BLaER1 treated with 17β-estradiol and CSF1 and Interleukin-3, amounts not matched to agents 10 nM and 100 nM (cell line): ENCODE data around the gene PHF19.

Experiments used
- H3K27ac ChIP-seq, 11 experiments: shearing (Covaris generic); formaldehyde crosslinking; 2 replicates each; pipeline ENCODE4 v1.8.1; 2022
- H3K27me3 ChIP-seq, 11 experiments: shearing (Covaris generic); formaldehyde crosslinking; 2 replicates each; pipeline ENCODE4 v1.8.1; 2022
- H3K36me3 ChIP-seq, 11 experiments: shearing (Covaris generic); formaldehyde crosslinking; 2 replicates each; pipeline ENCODE4 v1.8.1; 2022
- H3K4me1 ChIP-seq, 10 experiments: shearing (Covaris generic); formaldehyde crosslinking; 2 replicates each; pipeline ENCODE4 v1.8.1; 2022
- H3K4me2 ChIP-seq, 11 experiments: shearing (Covaris generic); formaldehyde crosslinking; 2 replicates each; pipeline ENCODE4 v1.8.1; 2022
- H3K4me3 ChIP-seq, 10 experiments: shearing (Covaris generic); formaldehyde crosslinking; 2 replicates each; pipeline ENCODE4 v1.8.1; 2022
- H3K9ac ChIP-seq, 11 experiments: shearing (Covaris generic); formaldehyde crosslinking; 2 replicates each; pipeline ENCODE4 v1.8.1; 2022
- H3K9me3 ChIP-seq, 11 experiments: shearing (Covaris generic); formaldehyde crosslinking; replicated peaks in 1 of 11; 2 replicates each; pipeline ENCODE4 v1.8.1; 2022
- H4K20me1 ChIP-seq, 11 experiments: shearing (Covaris generic); formaldehyde crosslinking; 2 replicates each; pipeline ENCODE4 v1.8.1; 2022
- Cebpa-rat ChIP-seq, 11 experiments: shearing (Covaris generic); IDR thresholded peaks; 2 replicates each; pipeline ENCODE4 v1.8.1; 2022

Gene PHF19

DNA sequence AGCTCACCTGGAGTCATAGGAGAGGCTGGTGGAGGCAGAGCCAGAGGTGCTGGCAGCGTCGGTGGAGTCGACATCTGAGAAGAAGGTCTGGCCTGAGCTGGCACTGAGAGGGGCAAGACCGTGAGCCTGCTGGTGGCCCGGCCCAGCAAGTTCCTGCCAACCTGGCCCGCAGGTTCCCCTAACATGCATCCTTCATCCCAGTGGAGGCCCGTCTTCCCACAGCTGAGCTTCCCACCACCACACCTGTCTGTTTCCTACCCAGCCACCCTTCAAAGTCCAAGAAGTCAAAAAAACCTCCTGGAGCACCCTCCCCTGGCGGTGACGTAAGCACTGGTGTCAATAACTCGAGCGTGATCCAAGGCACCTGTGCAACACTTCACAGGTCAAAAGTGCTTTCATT lies 16.9 kb downstream of the PHF19 start:
- no peak for TF ChIP-seq Cebpa-rat (IDR thresholded peaks at IDR 0.05)

DNA sequence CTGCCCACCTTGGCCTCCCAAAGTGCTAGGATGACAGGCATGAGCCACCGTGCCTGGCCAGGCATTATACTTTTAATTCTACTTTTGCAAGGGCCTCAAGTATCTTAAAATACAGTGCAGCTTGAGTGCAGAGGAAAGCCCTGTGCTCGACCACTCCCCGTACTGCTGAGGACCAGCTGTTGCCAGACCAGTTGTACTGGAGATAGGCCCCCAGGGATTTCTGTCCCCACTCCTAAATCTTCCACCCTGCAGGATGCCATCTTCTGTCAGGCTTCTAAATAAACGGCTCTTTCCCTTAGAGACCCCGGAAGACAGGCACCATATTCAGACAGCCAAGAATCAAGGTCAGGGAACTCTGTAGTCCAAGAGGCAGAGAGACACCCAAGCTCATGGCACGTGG lies 17.6 kb downstream of the PHF19 start:
- peaks cover 0 to 15% (median 0%) of the 10 kb centered on the region in 11 experiments; a peak in 4 of 22 replicates for H4K20me1 ChIP-seq
- no peak for TF ChIP-seq Cebpa-rat (IDR thresholded peaks at IDR 0.05)
- no peak overlapping the region for H3K27ac ChIP-seq
- H3K9me3 ChIP-seq = no peaks in the 10 kb centered on the region
- H3K4me3 ChIP-seq = no peak overlapping the region
- H3K27me3 ChIP-seq = no peaks in the 10 kb centered on the region
- peaks cover 82 to 100% (median 98%) of the 10 kb centered on the region in 11 experiments for H3K36me3 ChIP-seq
- H3K4me2 ChIP-seq = no peak overlapping the region
- no peak overlapping the region for H3K9ac ChIP-seq
- H3K4me1 ChIP-seq = no peaks in the 10 kb centered on the region; a peak in 1 of 20 replicates

More for the DNA sequence above, 16.9 kb downstream of the PHF19 start:
- Histone ChIP-seq H3K4me3 (no peak overlapping the region), H3K27me3 (no peaks in the 10 kb centered on the region), H3K9ac (no peak overlapping the region), H3K9me3 (no peaks in the 10 kb centered on the region), H4K20me1 (peaks cover 0 to 15% (median 0%) of the 10 kb centered on the region in 11 experiments; a peak in 4 of 22 replicates), H3K4me2 (no peak overlapping the region), H3K4me1 (no peaks in the 10 kb centered on the region; a peak in 1 of 20 replicates), H3K27ac (no peak overlapping the region), H3K36me3 (peaks cover 81 to 98% (median 97%) of the 10 kb centered on the region in 11 experiments)

DNA sequence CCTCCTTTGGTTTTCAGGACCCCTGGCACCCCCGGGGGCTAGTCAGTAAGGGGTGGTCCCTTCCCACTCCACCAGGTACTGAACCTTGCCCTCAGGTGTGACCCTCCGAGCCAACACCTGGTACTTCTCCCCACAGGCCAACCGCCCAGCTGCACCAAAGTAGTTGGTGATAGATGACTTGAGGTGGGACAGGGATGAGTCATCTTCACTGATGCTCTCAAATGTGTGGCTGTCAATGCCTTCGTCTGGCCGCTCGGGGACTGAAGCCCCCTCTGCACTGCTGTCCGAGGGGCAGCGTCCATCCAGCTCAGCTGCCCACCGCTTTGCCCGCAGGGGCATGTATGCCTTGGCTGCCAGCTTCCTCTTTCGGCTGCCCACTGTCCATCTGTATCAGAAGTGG lies 19.1 kb downstream of the PHF19 start:
- Histone ChIP-seq H3K4me2 (no peak overlapping the region), H3K9ac (no peak overlapping the region), H3K36me3 (peaks cover 70 to 100% (median 86%) of the 10 kb centered on the region in 11 experiments), H4K20me1 (peaks cover 0 to 15% (median 0%) of the 10 kb centered on the region in 11 experiments; a peak in 4 of 22 replicates), H3K4me1 (no peaks in the 10 kb centered on the region; a peak in 1 of 20 replicates), H3K4me3 (no peak overlapping the region), H3K9me3 (no peaks in the 10 kb centered on the region), H3K27me3 (no peaks in the 10 kb centered on the region), H3K27ac (no peak overlapping the region)
- TF ChIP-seq Cebpa-rat (IDR thresholded peaks at IDR 0.05) = no peak

DNA sequence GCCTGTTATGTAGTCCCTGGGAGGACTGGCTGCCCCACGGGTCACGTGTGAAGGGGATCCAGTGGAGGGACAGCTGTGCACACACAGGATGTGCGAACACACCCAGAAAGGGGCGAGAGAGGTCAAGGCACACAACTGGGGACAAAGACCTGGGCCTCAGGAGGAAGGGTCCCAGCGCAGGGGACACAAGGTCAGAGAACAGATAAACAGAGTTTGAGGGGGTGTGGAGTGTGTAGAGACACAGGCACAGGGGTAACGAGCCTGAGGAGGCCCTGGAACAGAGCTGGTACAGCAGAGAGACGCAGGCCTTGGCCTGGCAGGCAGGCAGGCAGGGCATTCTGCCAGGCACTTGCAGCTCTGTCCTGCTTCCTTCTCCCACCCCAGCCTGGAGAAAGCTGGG lies 19.5 kb downstream of the PHF19 start:
- Histone ChIP-seq H3K4me2 (no peak overlapping the region), H3K27me3 (no peaks in the 10 kb centered on the region), H3K36me3 (peaks cover 66 to 100% (median 81%) of the 10 kb centered on the region in 11 experiments), H3K9ac (no peak overlapping the region), H3K4me3 (no peak overlapping the region), H3K9me3 (no peaks in the 10 kb centered on the region), H3K4me1 (no peaks in the 10 kb centered on the region; a peak in 1 of 20 replicates), H4K20me1 (peaks cover 0 to 11% (median 0%) of the 10 kb centered on the region in 11 experiments; a peak in 4 of 22 replicates), H3K27ac (no peak overlapping the region)
- no peak for TF ChIP-seq Cebpa-rat (IDR thresholded peaks at IDR 0.05)

DNA sequence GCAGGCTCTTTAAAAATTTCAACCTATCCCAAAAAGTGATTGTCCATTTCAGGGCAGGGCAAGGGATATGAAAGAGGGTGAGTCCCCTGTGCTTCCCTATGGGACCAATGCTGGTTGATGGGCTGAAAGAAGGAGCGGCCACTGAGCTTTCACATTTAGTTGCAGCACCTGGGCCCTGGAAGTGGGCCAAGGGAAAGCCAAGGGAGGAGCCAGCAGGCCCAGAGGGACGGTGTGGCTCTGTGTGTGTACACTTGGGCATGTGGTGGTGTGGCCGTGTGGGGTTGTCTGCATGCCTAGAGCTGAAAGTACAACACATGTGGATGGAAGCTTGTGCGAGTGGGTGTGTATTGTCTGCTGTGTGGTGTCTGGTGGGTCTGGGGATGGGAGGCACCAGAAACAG lies 20.3 kb downstream of the PHF19 start:
- Histone ChIP-seq H3K27ac (no peak overlapping the region), H3K36me3 (peaks cover 58 to 92% (median 74%) of the 10 kb centered on the region in 11 experiments), H4K20me1 (peaks cover 0 to 6% (median 0%) of the 10 kb centered on the region in 11 experiments; a peak in 3 of 22 replicates), H3K9me3 (no peaks in the 10 kb centered on the region), H3K4me3 (no peak overlapping the region), H3K4me1 (no peaks in the 10 kb centered on the region; a peak in 1 of 20 replicates), H3K9ac (no peak overlapping the region), H3K27me3 (no peaks in the 10 kb centered on the region), H3K4me2 (no peak overlapping the region)
- no peak for TF ChIP-seq Cebpa-rat (IDR thresholded peaks at IDR 0.05)

DNA sequence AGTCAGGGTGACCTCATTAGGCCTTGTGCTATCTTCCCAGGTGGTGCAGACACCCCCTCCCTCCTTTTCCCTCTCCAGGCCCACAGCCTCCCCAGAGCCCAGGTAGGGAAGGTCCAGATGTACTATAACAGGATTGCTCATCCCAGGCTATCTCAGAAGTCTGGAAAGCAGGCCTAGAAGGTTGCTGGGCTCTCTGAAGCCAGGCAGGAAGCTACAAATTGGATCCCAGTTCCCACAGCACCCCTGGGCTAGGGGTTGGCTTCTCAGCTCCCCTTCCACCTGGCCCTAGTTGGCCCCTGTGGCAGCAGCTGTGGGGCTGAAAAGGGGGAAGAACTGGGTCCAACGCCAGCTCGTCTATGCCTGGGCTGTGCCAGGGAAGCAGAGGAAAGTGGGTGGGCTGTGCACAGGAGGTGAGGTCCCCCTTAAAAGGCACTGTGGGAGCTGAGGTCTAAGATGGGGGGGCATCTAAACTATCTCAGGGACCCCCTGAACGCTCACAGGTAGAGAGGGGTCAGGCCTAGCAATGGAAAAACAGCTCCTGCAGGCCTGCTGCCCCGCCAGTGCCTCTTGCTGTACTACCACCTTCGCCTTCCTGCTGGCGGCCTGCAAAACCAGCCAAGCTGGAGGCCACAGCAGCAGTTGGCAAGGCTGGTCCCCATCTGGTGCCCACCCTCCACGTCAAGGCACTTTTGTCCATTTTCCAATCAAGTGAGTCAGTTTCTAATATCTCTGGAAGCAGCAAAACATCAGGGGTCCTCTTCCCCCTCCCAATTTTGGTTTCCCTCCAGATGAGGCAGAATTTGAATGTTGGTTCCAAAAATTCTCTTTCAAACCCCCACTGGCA lies 20.9 kb downstream of the PHF19 start:
- no peak overlapping the region for H3K27ac ChIP-seq

DNA sequence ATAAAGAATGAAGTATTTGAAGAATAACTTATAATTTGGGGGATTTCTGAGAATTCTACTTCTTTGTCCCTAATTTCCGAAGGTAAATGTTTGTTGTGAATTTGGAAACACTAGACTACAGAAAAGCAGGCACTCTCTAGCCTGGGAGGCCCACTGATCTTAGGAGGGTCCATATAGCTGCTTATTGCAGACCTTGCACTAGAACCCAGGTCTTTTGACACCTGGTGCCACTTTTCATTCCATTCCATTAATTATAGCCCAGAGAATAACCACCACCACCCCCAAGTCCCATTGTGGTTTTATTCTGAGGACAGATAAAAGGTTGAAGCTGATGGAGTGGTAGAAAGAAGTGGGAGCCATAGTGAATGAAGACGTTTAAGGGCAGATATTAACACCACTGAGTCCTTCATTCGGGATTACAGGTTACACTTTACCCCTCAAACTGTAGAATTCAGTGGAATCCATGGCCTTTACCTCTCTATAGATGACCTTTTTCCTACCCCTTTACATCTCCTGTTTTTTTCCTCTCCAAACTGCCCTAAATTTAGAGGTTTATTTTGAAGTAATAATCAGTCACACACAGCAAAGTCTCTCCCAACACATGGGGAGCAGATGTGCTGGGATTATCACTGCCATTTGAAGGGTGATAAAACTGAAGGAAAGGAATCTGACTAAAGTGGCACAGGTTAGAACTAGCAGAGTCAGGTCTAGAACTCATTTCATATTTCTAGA lies 22.2 kb downstream of the PHF19 start:
- no peak overlapping the region for H3K4me3 ChIP-seq
- H3K9ac ChIP-seq = no peak overlapping the region
- no peaks in the 10 kb centered on the region for H3K9me3 ChIP-seq
- H3K27me3 ChIP-seq = no peaks in the 10 kb centered on the region
- no peak overlapping the region for H3K4me2 ChIP-seq
- no peaks in the 10 kb centered on the region; a peak in 1 of 20 replicates for H3K4me1 ChIP-seq
- H3K27ac ChIP-seq = no peak overlapping the region
- peaks cover 39 to 73% (median 54%) of the 10 kb centered on the region in 11 experiments for H3K36me3 ChIP-seq
- peaks cover 0 to 5% (median 0%) of the 10 kb centered on the region in 11 experiments; a peak in 3 of 22 replicates for H4K20me1 ChIP-seq
- no peak for TF ChIP-seq Cebpa-rat (IDR thresholded peaks at IDR 0.05)

More for the DNA sequence above, 20.9 kb downstream of the PHF19 start:
- H3K4me1 ChIP-seq = no peaks in the 10 kb centered on the region; a peak in 1 of 20 replicates
- H3K27me3 ChIP-seq = no peaks in the 10 kb centered on the region
- H3K9me3 ChIP-seq = no peaks in the 10 kb centered on the region
- H3K4me2 ChIP-seq = no peak overlapping the region
- TF ChIP-seq Cebpa-rat (IDR thresholded peaks at IDR 0.05) = no peak
- peaks cover 51 to 86% (median 67%) of the 10 kb centered on the region in 11 experiments for H3K36me3 ChIP-seq
- no peak overlapping the region for H3K4me3 ChIP-seq
- H3K9ac ChIP-seq = peak overlapping the region in 1 of 11 experiments; percentile 4; a peak in 1 of 22 replicates
- H4K20me1 ChIP-seq = peaks cover 0 to 6% (median 0%) of the 10 kb centered on the region in 11 experiments; a peak in 3 of 22 replicates

DNA sequence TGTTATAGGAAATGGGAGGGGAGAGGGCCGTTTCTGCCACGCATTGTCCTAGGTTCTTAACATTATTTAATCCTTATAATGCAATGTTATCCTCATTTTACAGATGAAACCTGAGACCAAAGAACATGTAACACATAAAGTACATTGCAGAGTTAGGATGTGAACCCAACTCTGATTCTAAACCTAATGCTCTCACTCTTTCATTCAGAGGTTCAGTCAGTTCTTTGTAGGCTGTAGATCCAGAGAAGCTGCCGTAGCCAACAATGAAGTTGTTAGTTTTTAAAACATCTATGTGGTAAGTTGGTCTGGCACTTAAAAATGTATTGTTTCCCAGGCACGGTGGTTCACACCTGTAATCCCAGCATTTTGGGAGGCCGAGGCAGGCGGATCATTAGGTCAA lies 23.8 kb downstream of the PHF19 start:
- peaks cover 25 to 57% (median 39%) of the 10 kb centered on the region in 11 experiments for H3K36me3 ChIP-seq
- H4K20me1 ChIP-seq = no peaks in the 10 kb centered on the region; a peak in 2 of 22 replicates
- TF ChIP-seq Cebpa-rat (IDR thresholded peaks at IDR 0.05) = no peak
- no peaks in the 10 kb centered on the region for H3K4me1 ChIP-seq
- H3K4me2 ChIP-seq = no peak overlapping the region
- no peaks in the 10 kb centered on the region for H3K27me3 ChIP-seq
- no peak overlapping the region for H3K4me3 ChIP-seq
- no peak overlapping the region for H3K9ac ChIP-seq
- H3K9me3 ChIP-seq = no peaks in the 10 kb centered on the region
- H3K27ac ChIP-seq = no peak overlapping the region
